22Rv1 (cell line): ENCODE measurements around the gene AKNA.

Source experiments
- ZFX ChIP-seq: fragments of 450-650 bp; IDR thresholded peaks from 2 replicates; pipeline ENCODE4 v1.6.1; 2017; ENCODE audit warnings: antibody characterized with exemption, borderline replicate concordance
- TF ChIP-seq, protein P1 (sequence below): fragments of 450-650 bp; IDR thresholded peaks from 2 replicates; pipeline ENCODE4 v1.5.1; 2017; ENCODE audit warnings: mild to moderate bottlenecking

DNA sequence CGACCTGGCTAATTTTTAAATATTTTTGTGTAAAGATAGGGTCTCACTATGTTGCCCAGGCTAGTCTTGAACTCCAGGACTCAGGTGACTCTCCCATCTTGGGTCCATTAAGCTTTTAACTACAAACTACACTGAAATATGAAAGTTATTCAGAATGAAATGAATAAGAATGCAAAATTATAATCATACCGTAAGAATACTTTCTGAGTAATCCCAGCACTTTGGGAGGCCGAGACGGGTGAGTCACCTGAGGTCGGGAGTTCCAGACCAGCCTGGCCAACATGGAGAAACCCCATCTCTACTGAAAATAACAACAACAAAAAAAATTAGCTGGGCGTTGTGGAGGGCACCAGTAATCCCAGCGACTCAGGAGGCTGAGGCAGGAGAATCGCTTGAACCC is 66.0 kb downstream of the AKNA start:
- TF ChIP-seq, protein P1, sequence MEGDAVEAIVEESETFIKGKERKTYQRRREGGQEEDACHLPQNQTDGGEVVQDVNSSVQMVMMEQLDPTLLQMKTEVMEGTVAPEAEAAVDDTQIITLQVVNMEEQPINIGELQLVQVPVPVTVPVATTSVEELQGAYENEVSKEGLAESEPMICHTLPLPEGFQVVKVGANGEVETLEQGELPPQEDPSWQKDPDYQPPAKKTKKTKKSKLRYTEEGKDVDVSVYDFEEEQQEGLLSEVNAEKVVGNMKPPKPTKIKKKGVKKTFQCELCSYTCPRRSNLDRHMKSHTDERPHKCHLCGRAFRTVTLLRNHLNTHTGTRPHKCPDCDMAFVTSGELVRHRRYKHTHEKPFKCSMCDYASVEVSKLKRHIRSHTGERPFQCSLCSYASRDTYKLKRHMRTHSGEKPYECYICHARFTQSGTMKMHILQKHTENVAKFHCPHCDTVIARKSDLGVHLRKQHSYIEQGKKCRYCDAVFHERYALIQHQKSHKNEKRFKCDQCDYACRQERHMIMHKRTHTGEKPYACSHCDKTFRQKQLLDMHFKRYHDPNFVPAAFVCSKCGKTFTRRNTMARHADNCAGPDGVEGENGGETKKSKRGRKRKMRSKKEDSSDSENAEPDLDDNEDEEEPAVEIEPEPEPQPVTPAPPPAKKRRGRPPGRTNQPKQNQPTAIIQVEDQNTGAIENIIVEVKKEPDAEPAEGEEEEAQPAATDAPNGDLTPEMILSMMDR = no peak
- TF ChIP-seq ZFX = no peak
